Measurements from ENCODE around the gene KCTD14. TPM values are rescaled to one million over a fixed set of nuclear protein-coding genes. Genes with fewer than 3 reads are reported as not detected.
"Not testable (repeated sequence)": the region's sequence is repeated elsewhere in the genome, so short reads cannot be mapped to it uniquely, and the experiment has no call there.

KCTD14 gene
- total RNA-seq, 1 donor from 2014 or later, result 0.96 TPM

GRCh38 chr11:78020246-78020645 lies 2.8 kb downstream of the KCTD14 start:
- H3K4me1 ChIP-seq, result peaks cover 0 to 2% of the 10 kb centered on the region in 2 donors
- H3K4me3 ChIP-seq, result no peak overlapping the region
- H3K36me3 ChIP-seq, result no peaks in the 10 kb centered on the region
- H3K27me3 ChIP-seq, result no peaks in the 10 kb centered on the region
- no peaks in the 10 kb centered on the region for H3K9me3 ChIP-seq
- no peak for DNase-seq (ENCODE audit: low spot score in 2 of 2)
- H3K27ac ChIP-seq, result no peak overlapping the region
- intact Hi-C loops (cut with DNase I), result no loop called here
- TF ChIP-seq CTCF (IDR thresholded peaks at IDR 0.05), result no peak

- Histone ChIP-seq H3K27me3 (no peaks in the 10 kb centered on the region), H3K4me1 (peaks cover 0 to 2% of the 10 kb centered on the region in 2 donors), H3K27ac (no peak overlapping the region), H3K9me3 (no peaks in the 10 kb centered on the region), H3K36me3 (no peaks in the 10 kb centered on the region), H3K4me3 (no peak overlapping the region)
- DNase-seq (ENCODE audit: low spot score in 2 of 2), result no peak
- no peak for TF ChIP-seq CTCF (IDR thresholded peaks at IDR 0.05)
- intact Hi-C loops (cut with DNase I), result no loop called here
These were observed 3.3 kb downstream of the KCTD14 start for GRCh38 chr11:78019808-78020207.

DNA sequence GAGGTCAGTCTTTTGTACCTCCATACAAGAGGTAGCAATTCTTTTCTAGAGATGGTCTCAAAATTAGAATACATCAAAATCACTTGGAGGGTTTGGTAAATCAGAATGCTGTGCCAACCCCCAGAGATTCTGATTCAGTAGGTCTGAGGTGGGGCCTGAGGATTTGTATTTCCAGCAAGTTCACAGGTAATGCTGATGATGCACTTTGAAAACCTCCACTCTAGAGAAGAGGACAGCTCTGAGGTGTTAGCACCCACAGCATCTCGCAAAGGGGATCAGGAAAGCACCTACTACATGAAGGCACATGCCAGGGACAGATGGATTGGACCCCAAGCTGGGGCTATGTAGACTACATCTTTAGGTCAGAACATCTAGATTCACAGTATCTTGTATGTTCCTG lies 7.2 kb downstream of the KCTD14 start:
- intact Hi-C loops (cut with DNase I), result no loop called here
- Histone ChIP-seq H3K36me3 (no peaks in the 10 kb centered on the region), H3K27ac (no peak overlapping the region), H3K9me3 (no peaks in the 10 kb centered on the region), H3K27me3 (no peaks in the 10 kb centered on the region), H3K4me3 (no peak overlapping the region), H3K4me1 (no peaks in the 10 kb centered on the region)
- no peak for TF ChIP-seq CTCF (IDR thresholded peaks at IDR 0.05)
- no peak for DNase-seq (ENCODE audit: low spot score in 2 of 2)

DNA sequence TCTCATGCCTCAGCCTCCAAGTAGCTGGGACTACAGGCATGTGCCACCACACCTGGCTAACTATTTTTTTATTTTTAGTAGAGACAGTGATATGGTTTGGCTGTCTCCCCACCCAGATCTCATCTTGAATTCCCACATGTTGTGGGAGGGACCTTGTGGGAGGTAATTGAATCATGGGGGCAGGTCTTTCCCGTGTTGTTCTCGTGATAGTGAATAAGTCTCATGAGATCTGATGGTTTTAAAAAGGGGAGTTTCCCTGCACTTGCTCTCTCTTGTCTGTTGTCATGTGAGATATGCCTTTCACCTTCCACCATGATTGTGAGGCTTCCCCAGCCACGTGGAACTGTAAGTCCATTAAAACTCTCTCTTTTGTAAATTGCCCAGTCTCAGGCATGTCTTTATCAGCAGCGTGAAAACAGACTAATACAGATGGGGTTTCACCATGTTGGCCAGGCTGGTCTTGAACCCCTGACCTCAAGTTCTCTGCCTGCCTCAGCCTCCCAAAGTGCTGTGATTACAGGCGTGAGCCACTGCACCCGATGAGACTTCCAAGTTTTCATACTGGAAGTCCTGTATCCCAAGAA lies 8.0 kb downstream of the KCTD14 start:
- H3K9me3 ChIP-seq; H3K27me3 ChIP-seq; intact Hi-C loops (cut with DNase I); H3K36me3 ChIP-seq; DNase-seq (ENCODE audit: low spot score in 2 of 2); H3K27ac ChIP-seq; H3K4me1 ChIP-seq; H3K4me3 ChIP-seq: not testable (repeated sequence)

DNA sequence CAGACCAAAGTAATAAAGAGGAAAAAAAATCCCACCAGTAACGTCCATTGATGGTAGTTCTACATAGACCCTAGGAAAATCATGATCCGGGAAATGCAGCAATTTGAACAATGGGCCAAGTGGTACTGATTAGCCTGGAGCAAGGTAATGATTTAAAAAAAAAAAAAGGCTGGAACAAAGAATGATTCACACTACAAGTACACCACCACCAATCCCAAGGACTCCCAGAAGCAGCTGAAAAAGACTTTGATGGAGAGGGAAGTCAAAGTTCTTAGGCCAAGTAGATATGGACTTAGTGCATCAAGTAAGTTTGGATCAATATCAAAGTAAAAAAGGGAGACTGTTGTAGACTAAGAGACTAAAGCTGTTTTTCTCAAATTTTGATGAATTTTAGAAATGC lies 11.8 kb downstream of the KCTD14 start:
- Histone ChIP-seq H3K27ac (no peak overlapping the region), H3K36me3 (no peaks in the 10 kb centered on the region), H3K4me1 (no peaks in the 10 kb centered on the region), H3K4me3 (no peak overlapping the region), H3K27me3 (no peaks in the 10 kb centered on the region), H3K9me3 (no peaks in the 10 kb centered on the region)
- TF ChIP-seq CTCF (IDR thresholded peaks at IDR 0.05), result no peak
- intact Hi-C loops (cut with DNase I), result no loop called here
- DNase-seq (ENCODE audit: low spot score in 2 of 2), result no peak

DNA sequence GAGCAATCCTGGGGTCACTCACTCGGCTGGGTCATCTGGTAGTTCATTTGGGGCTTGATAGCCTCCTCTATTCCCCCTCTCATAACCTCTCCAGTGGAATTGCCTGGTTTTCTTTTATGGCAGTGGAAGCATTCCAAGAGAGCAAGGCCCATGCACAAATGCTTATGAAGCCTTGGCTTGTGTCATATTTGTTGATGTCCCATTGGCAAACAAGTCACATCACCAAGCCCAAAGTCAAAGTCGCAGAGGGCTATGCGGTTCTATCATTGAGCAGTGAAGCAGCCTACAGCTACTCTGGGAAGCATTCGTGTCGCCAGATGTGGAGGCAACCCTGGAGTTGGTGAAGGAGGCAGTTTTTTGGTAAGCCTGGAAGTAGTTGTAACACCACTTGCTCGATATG lies 12.3 kb downstream of the KCTD14 start:
- no peaks in the 10 kb centered on the region for H3K9me3 ChIP-seq
- H3K36me3 ChIP-seq, result no peaks in the 10 kb centered on the region
- DNase-seq (ENCODE audit: low spot score in 2 of 2), result no peak
- no peaks in the 10 kb centered on the region for H3K4me1 ChIP-seq
- TF ChIP-seq CTCF (IDR thresholded peaks at IDR 0.05), result no peak
- no peak overlapping the region for H3K4me3 ChIP-seq
- H3K27ac ChIP-seq, result no peak overlapping the region
- H3K27me3 ChIP-seq, result no peaks in the 10 kb centered on the region
- intact Hi-C loops (cut with DNase I), result no loop called here
